Measurements from ENCODE around the gene NADK. TPM values are rescaled to one million over a fixed set of nuclear protein-coding genes. Genes with fewer than 3 reads are reported as not detected.
A peak's percentile ranks its signal among the peaks of the same experiment; 100 is the strongest.

The NADK gene, protein sequence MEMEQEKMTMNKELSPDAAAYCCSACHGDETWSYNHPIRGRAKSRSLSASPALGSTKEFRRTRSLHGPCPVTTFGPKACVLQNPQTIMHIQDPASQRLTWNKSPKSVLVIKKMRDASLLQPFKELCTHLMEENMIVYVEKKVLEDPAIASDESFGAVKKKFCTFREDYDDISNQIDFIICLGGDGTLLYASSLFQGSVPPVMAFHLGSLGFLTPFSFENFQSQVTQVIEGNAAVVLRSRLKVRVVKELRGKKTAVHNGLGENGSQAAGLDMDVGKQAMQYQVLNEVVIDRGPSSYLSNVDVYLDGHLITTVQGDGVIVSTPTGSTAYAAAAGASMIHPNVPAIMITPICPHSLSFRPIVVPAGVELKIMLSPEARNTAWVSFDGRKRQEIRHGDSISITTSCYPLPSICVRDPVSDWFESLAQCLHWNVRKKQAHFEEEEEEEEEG
- total RNA-seq, result 100 to 1,000 TPM in 1 of 8 experiments, 10 to 100 TPM in 7; 28.6 to 103 (median 41.1) TPM

DNA sequence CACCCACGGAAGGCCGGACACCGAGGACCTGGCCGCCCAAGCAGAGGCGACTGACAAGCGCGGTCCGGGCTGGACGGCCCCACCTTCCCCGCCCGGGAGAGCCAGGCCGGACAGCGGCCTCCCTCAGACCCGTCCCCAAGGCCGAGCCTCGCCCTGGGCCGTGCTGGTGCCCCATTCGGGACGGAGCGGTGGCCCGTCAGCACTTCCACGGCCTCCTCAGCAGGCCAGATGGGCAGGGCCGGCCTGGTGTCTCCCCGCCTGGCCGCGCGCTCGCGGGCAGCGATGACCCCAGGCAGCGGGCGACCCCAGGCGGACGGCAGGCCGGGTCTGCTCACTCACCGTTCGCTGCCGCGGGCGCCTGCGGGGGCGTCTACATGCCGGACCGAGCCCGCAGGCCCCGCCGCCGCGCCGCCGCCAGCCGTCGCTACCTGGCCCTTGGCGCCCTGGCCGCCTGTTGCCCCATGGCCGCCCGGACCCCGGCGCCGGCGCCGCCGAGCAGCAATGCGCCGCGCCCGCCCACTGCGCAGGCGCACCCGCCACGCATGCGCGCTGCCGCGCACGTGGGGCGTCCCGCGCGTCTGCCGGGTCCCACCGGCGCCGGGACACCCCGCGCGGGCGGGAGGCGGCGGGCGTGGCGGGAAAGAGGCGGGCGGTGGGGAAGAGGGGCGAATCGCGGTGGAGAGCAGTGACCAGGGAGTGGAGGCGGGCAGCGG, at the start of gene NADK:
TSS of gene NADK (minus strand) at position 521 of the 713 bp plus-strand sequence. CDS start 13,064 bp downstream, outside the sequence.
- WGBS, 10 experiments, result 0 to 16% (median 0%) methylated on average over 2 to 13 of the region's 99 CpGs; no CpG with 5 or more reads in 6 of the 10 experiments
- H3K4me3 ChIP-seq, result peak within 1 kb of the TSS; percentile 65 to 94 (median 85)
- H3K4me1 ChIP-seq (replicated peaks in 1 of 2), result peaks cover 38% of the 10 kb centered on the region in 2 donors
- in situ Hi-C loops (cut with MboI; ENCODE audit: low pct_unique_long_range_greater_than_20kb in 2 of 9, low sequenced_read_pairs in 9 of 9, unreplicated experiment in 9 of 9), result no loop called here
- H3K27ac ChIP-seq, result peak within 1 kb of the TSS; percentile 15 to 50
- peak; percentile 28 to 85 (median 76) for ATAC-seq (replicated peaks in 6 of 8)

DNA sequence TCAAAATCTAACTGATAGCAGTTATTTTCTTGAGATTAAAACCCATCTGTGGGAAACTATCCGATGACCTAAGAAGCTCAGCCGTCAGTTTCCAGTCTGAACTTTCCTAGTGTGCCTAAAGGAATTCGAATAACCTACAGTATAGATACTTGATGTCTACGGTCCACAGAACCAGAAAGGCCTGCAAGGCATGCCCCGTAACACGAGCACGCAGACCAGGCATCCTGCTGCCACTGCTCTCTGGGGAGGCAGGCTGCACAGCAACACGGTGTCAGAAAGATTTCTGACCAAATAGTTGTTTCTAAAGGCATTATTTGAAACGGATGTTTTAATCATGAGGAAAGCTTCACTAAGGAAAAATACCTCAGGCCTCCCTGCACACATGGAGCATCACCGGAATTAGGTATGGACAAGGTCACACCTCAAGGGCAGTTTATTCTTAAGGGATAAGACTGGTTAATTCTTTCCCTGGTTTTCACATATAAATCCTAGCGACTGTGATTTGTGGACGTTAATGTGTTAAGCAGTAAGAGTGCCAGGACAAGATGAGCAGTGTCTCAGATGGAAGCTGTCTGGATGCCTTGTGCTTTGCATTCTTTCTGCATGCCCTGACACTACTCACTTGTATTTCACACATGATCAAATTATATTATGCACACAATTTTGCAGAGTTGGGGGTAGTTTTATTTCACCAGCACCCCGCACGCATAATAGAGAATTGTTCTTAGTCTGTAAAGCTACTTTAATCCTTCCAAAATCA, 49.0 kb upstream of the NADK start:
- in situ Hi-C loops (cut with MboI; ENCODE audit: low pct_unique_long_range_greater_than_20kb in 2 of 9, low sequenced_read_pairs in 9 of 9, unreplicated experiment in 9 of 9), result no loop called here
- no peak overlapping the region for H3K4me3 ChIP-seq
- H3K4me1 ChIP-seq (replicated peaks in 1 of 2), result peaks cover 4 to 17% of the 10 kb centered on the region in 2 donors
- no peak overlapping the region for H3K27ac ChIP-seq
- peak in 7 of 8 experiments; percentile 34 to 88 (median 65) for ATAC-seq (replicated peaks in 6 of 8)
- 29 to 100% (median 74%) methylated on average over 3 to 14 of the region's 14 CpGs for WGBS, 10 experiments

DNA sequence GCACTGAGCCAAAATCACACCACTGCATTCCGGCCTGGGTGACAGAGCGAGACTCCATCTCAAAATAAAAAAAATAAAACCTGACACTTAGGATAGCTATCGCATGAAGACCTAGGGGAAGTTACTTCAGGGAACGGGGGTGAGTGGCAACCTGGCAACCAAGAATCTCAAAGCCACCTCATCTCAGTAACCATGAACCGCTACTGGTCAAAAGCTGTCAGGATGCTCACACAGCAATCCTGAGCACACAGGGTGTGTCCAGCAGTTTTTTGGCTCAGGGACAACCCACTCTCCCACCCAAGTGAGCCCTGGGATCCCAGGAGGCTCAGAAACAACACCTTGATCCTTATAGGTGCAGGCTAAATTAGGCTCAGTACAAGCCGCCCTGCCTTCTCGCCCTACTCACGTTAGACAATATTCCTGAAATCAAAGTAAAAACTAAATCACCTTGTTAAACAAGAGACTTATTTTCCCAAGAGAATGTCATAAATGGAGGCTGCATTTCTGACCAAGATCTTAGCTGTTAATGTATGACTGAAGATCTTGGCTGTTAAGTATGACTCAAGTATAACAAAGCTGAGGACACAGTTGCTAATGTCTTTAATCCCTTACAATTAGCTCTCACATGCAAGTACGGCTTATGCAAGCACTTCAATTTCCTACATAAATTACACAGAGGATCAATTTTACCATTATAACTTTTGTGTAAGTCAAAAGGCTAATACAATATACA, 48.3 kb upstream of the NADK start:
- ATAC-seq (replicated peaks in 6 of 8), result peak in 6 of 8 experiments; percentile 51 to 87 (median 78)
- Histone ChIP-seq H3K27ac (no peak overlapping the region), H3K4me3 (no peak overlapping the region), H3K4me1 (replicated peaks in 1 of 2) (peaks cover 4 to 17% of the 10 kb centered on the region in 2 donors)
- in situ Hi-C loops (cut with MboI; ENCODE audit: low pct_unique_long_range_greater_than_20kb in 2 of 9, low sequenced_read_pairs in 9 of 9, unreplicated experiment in 9 of 9), result no loop called here
- 13 to 100% (median 96%) methylated on average over 1 to 9 of the region's 9 CpGs; no CpG with 5 or more reads in 1 of the 10 experiments for WGBS, 10 experiments

DNA sequence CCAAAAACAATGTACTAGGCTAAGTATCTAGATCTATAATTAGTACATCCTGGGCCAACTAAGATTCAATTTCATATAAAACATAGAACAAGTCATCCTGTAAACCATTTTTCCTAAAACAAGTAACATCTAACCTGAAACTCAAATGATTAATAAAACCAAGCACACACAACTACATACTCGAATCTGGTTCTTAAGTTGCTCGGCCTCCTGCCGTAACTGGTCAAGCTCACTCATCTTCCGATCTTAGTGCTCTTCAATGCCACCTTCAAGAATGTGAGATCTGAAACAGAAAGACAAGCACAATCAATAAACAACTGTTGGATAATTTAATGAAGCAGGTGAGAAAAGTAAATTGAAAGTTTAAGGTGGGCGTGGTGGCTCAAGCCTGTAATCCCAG, 46.9 kb upstream of the NADK start:
- Histone ChIP-seq H3K4me3 (no peak overlapping the region), H3K4me1 (replicated peaks in 1 of 2) (peaks cover 4 to 17% of the 10 kb centered on the region in 2 donors), H3K27ac (no peak overlapping the region)
- in situ Hi-C loops (cut with MboI; ENCODE audit: low pct_unique_long_range_greater_than_20kb in 2 of 9, low sequenced_read_pairs in 9 of 9, unreplicated experiment in 9 of 9), result no loop called here
- WGBS, 10 experiments, result 71 to 100% (median 100%) methylated on average over 1 to 4 of the region's 5 CpGs; no CpG with 5 or more reads in 3 of the 10 experiments
- no peak for ATAC-seq (replicated peaks in 6 of 8)

DNA sequence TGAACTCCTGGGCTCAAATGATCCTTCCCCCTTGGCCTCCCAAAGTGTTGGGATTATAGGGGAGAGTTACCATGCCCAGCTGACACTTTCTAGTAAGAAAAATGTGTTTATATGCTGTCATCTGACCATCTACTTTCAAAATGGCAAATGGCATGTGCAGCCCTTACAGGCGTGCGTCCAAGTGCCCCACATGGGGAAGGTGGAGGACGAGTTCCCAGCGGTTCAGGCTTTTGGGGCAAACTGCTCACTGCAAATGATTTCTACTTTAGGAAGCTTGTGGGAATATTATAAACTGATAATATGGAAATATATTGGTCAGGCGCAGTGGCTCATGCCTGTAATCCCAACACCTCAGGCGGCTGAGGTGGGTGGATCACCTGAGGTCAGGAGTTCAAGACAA, 41.5 kb upstream of the NADK start:
- in situ Hi-C loops (cut with MboI; ENCODE audit: low pct_unique_long_range_greater_than_20kb in 2 of 9, low sequenced_read_pairs in 9 of 9, unreplicated experiment in 9 of 9), result no loop called here
- Histone ChIP-seq H3K4me1 (replicated peaks in 1 of 2) (no peaks in the 10 kb centered on the region), H3K4me3 (no peak overlapping the region), H3K27ac (no peak overlapping the region)
- WGBS, 10 experiments, result 80 to 100% (median 98%) methylated on average over 1 to 6 of the region's 6 CpGs; no CpG with 5 or more reads in 5 of the 10 experiments
- no peak for ATAC-seq (replicated peaks in 6 of 8)

DNA sequence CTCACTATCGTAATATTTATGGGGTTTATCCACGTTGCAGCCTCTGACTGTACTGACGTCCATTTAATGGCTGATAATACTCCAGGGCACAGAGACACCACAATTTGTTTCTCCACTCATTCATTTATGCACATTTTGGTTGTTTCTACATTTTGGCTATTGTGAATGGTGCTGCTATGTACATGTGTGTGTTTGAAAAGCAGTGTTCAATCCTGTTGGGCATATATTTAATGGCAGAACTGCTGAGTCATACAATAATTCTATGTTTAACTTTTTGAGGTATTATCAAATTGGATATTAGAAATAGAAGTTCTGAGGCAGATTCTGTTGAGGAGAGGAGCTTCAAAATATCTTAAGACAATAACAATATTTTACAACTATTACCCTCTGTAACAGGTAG, 39.0 kb upstream of the NADK start:
- no peaks in the 10 kb centered on the region for H3K4me1 ChIP-seq (replicated peaks in 1 of 2)
- H3K27ac ChIP-seq, result no peak overlapping the region
- peak in 3 of 8 experiments; percentile 64 to 74 (median 69) for ATAC-seq (replicated peaks in 6 of 8)
- in situ Hi-C loops (cut with MboI; ENCODE audit: low pct_unique_long_range_greater_than_20kb in 2 of 9, low sequenced_read_pairs in 9 of 9, unreplicated experiment in 9 of 9), result no loop called here
- 17 to 100% (median 94%) methylated on average over 1 to 3 of the region's 3 CpGs; no CpG with 5 or more reads in 4 of the 10 experiments for WGBS, 10 experiments
- H3K4me3 ChIP-seq, result no peak overlapping the region

DNA sequence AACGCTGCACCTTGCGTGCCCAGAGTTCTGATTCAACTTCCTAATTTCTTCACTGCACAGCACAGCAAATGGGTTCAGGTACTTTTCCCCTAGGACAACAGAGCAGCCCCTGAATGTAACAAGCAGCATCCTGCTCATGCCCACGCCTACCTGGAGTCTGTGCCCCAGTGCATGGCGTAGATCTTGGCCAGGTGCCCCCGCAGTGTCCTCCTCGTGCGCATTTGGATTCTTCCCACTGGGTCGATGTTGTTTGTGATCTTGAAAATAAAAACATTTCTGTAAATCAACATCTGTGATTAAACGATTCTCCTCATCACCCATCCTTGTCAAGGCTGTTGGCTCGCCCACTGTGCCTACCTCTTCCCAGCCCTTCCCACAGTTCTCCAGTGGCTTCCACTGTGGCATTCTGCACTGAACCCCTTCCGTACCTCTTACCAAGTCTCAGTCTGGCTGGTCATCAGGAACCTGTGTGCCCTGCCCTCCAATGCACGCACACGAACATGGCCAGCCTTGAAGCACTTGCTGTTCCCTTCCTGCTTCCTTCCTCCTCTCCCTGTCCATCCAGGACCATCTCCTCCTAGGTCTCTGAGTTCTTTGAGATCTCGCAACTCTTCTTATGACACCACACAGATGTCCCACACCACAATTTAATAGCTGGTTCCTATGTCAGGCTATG, 37.5 kb upstream of the NADK start:
- Histone ChIP-seq H3K27ac (no peak overlapping the region), H3K4me1 (replicated peaks in 1 of 2) (no peaks in the 10 kb centered on the region), H3K4me3 (no peak overlapping the region)
- no peak for ATAC-seq (replicated peaks in 6 of 8)
- 92 to 100% (median 96%) methylated on average over 2 to 14 of the region's 14 CpGs; no CpG with 5 or more reads in 2 of the 10 experiments for WGBS, 10 experiments
- in situ Hi-C loops (cut with MboI; ENCODE audit: low pct_unique_long_range_greater_than_20kb in 2 of 9, low sequenced_read_pairs in 9 of 9, unreplicated experiment in 9 of 9), result no loop called here

DNA sequence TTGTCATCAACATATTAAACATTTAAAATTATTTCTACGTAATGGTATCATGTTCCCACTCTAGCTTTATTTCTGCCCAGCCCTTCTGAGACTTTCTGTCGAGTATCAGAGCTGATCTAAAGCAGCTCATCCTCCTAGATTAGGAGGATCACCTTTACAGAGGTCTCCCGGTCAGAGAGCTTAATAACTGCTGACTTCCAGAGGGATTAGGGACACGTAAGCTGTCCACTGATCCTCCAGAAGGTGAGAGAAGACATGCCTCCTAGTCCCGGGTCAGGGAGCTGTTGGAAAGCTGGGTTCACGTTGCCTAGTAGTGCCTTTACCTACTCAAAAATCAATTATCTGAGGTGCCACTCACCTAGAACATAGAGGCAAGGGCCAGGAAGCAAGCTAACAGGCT, 31.2 kb upstream of the NADK start:
- Histone ChIP-seq H3K4me3 (no peak overlapping the region), H3K27ac (no peak overlapping the region), H3K4me1 (replicated peaks in 1 of 2) (no peaks in the 10 kb centered on the region)
- ATAC-seq (replicated peaks in 6 of 8), result no peak
- in situ Hi-C loops (cut with MboI; ENCODE audit: low pct_unique_long_range_greater_than_20kb in 2 of 9, low sequenced_read_pairs in 9 of 9, unreplicated experiment in 9 of 9), result no loop called here
- 20 to 100% (median 98%) methylated on average over 1 to 6 of the region's 6 CpGs; no CpG with 5 or more reads in 2 of the 10 experiments for WGBS, 10 experiments

DNA sequence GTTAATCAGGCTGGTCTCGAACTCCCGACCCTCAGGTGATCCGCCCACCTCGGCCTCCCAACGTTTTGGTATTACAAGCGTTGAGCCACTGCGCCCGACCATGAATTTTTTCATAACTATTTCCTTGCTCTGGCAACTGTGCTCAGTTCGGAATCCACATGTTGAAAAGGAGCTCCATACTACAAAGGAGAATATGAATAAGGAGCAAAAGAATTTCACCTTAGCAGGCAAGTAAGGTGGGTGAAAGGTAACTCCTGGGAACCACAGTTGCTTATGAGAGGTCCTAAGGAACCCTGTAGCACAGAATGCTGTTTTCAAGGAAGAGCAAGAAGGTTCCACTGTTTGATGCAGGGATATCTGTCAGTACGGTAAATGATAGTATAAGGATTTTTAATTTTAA, 29.9 kb upstream of the NADK start:
- H3K4me3 ChIP-seq, result no peak overlapping the region
- in situ Hi-C loops (cut with MboI; ENCODE audit: low pct_unique_long_range_greater_than_20kb in 2 of 9, low sequenced_read_pairs in 9 of 9, unreplicated experiment in 9 of 9), result no loop called here
- 90 to 100% (median 95%) methylated on average over 2 to 10 of the region's 10 CpGs; no CpG with 5 or more reads in 1 of the 10 experiments for WGBS, 10 experiments
- no peak for ATAC-seq (replicated peaks in 6 of 8)
- no peaks in the 10 kb centered on the region for H3K4me1 ChIP-seq (replicated peaks in 1 of 2)
- H3K27ac ChIP-seq, result no peak overlapping the region

DNA sequence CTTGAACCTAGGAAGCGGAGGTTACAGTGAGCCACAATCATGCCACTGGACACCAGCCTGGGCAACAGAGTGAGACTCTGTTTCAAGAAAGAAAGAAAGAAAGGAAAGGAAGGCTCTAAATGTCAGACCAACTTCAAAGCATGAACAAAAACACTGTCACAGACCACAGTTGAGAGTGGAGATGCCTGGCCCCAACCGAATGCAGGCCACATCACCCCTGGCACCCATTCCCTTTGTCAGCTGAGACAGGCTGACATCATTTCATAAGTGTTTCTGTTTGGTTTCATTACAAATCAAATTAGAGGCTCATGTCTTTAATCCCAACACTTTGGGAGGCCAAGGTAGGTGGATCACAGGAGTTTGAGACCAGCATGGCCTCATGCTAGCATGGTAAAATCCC, 28.6 kb upstream of the NADK start:
- H3K4me1 ChIP-seq (replicated peaks in 1 of 2), result no peaks in the 10 kb centered on the region
- H3K4me3 ChIP-seq, result no peak overlapping the region
- 70 to 100% (median 100%) methylated on average over 1 to 2 of the region's 2 CpGs; no CpG with 5 or more reads in 4 of the 10 experiments for WGBS, 10 experiments
- in situ Hi-C loops (cut with MboI; ENCODE audit: low pct_unique_long_range_greater_than_20kb in 2 of 9, low sequenced_read_pairs in 9 of 9, unreplicated experiment in 9 of 9), result no loop called here
- no peak overlapping the region for H3K27ac ChIP-seq
- ATAC-seq (replicated peaks in 6 of 8), result peak in 1 of 8 experiments; percentile 32

DNA sequence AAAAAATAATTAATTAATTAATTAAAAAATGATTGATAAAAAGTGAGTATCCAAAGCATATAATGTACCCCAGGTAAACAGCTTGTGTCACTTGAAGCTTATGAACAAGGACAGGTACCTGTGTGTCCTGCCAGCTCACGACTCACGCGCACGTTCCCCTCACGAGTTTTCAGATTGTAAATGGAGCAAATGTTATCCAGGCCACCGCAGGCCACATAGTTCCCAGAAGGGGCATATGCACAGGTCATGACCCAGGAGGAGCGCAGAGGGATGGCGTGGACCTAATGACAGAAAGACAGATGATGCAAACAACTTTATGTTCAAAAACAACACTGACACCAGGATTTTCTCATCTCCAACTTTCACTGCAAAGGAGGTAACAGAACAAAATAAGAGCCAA, 26.0 kb upstream of the NADK start:
- H3K4me1 ChIP-seq (replicated peaks in 1 of 2), result no peaks in the 10 kb centered on the region
- H3K4me3 ChIP-seq, result no peak overlapping the region
- 80 to 100% (median 95%) methylated on average over 1 to 8 of the region's 8 CpGs for WGBS, 10 experiments
- H3K27ac ChIP-seq, result no peak overlapping the region
- no peak for ATAC-seq (replicated peaks in 6 of 8)
- in situ Hi-C loops (cut with MboI; ENCODE audit: low pct_unique_long_range_greater_than_20kb in 2 of 9, low sequenced_read_pairs in 9 of 9, unreplicated experiment in 9 of 9), result no loop called here

DNA sequence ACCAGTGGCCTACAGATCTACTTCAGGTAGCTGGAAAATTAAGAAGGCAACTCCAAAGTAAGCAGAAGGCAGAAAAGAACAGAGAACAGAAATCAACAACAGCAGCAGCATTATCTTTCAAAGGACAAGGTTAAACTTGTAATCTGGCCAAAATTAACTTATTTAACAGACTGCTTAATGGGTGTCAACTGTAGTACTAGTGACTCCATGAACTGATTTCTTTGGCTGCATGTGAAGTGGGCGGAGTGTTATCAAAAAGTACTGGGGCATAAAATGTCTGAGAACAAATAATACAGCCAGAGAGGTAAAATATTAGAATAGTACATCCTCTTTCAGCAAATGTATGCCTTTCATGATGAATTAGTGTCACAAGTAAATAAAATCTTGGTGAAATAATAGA, 24.6 kb upstream of the NADK start:
- Histone ChIP-seq H3K27ac (no peak overlapping the region), H3K4me1 (replicated peaks in 1 of 2) (no peaks in the 10 kb centered on the region), H3K4me3 (no peak overlapping the region)
- in situ Hi-C loops (cut with MboI; ENCODE audit: low pct_unique_long_range_greater_than_20kb in 2 of 9, low sequenced_read_pairs in 9 of 9, unreplicated experiment in 9 of 9), result no loop called here
- no peak for ATAC-seq (replicated peaks in 6 of 8)
- 82 to 100% (median 100%) methylated on average over 1 of the region's 1 CpG; no CpG with 5 or more reads in 1 of the 10 experiments for WGBS, 10 experiments

Measured in motor neuron (in vitro differentiated cells).